GM13976 (cell line): ENCODE measurements around the gene C3orf62.

ENCODE experiments used
- DNase-seq: peaks from one replicate; pipeline ENCODE4 v3.0.0; 2012; ENCODE audit warnings: low spot score
- CTCF ChIP-seq: IDR thresholded peaks from 2 replicates; pipeline ENCODE4 v1.5.1; 2012; ENCODE audit warnings: borderline replicate concordance, mild to moderate bottlenecking; ENCODE audit not compliant: insufficient read depth; ENCODE audit errors: extremely low read depth, missing control alignments, control extremely low read depth
- in situ Hi-C: fragments of 300-500 bp; cut with MboI; formaldehyde crosslinking; loops from one replicate; pipeline ENCODE4 v1.12.0; 2022; ENCODE audit warnings: low sequenced_read_pairs, mixed read lengths, inconsistent platforms; ENCODE audit not compliant: unreplicated experiment

Gene C3orf62

GRCh38 chr3:49271047-49271446 lies 6.0 kb downstream of the C3orf62 start:
- in situ Hi-C loops = no loop called here
- TF ChIP-seq CTCF = no peak
- no peak for DNase-seq

GRCh38 chr3:49270156-49270500 lies 6.9 kb downstream of the C3orf62 start:
- no peak for DNase-seq
- TF ChIP-seq CTCF = no peak
- in situ Hi-C loops = no loop called here

- no peak for DNase-seq
- in situ Hi-C loops = no loop called here
- no peak for TF ChIP-seq CTCF
Observed at GRCh38 chr3:49269443-49270155, 7.4 kb downstream of the C3orf62 start.

GRCh38 chr3:49266410-49267095 lies 10.5 kb downstream of the C3orf62 start:
- in situ Hi-C loops = no loop called here
- no peak for DNase-seq
- no peak for TF ChIP-seq CTCF

- in situ Hi-C loops = no loop called here
- DNase-seq = no peak
- no peak for TF ChIP-seq CTCF
Observed at GRCh38 chr3:49265661-49266386, 11.2 kb downstream of the C3orf62 start.

GRCh38 chr3:49263159-49263889 lies 13.7 kb downstream of the C3orf62 start:
- TF ChIP-seq CTCF = no peak
- no peak for DNase-seq
- in situ Hi-C loops = no loop called here
